GM06990 (cell line): ENCODE measurements around the gene HES1.

Experiments
- DNase-seq: peaks from one replicate; pipeline ENCODE4 v3.0.0-alpha.2; 2011; ENCODE audit not compliant: insufficient read length; ENCODE audit errors: extremely low read depth
- H3K27me3 ChIP-seq: replicated peaks from 2 replicates; pipeline ENCODE4 v1.6.0; 2011; ENCODE audit warnings: low read length; ENCODE audit not compliant: control insufficient read depth, insufficient read depth
- H3K36me3 ChIP-seq: 2 replicates; pipeline ENCODE4 v1.5.1; 2011; ENCODE audit warnings: low read length; ENCODE audit not compliant: control insufficient read depth, insufficient read depth
- H3K4me3 ChIP-seq: replicated peaks from 2 replicates; pipeline ENCODE4 v1.5.1; 2011; ENCODE audit warnings: low read depth, mild to moderate bottlenecking, control low read depth, low read length
- CTCF ChIP-seq: IDR thresholded peaks from 2 replicates; pipeline ENCODE4 v1.5.1; 2011; ENCODE audit warnings: low read length, control low read depth, mild to moderate bottlenecking, inconsistent platforms; ENCODE audit not compliant: insufficient read depth, poor library complexity, severe bottlenecking

The HES1 gene

GRCh38 chr3:194177141-194177540 is 41.2 kb downstream of the HES1 start:
- DNase-seq: no peak
- Histone ChIP-seq H3K4me3 (no peak overlapping the region), H3K36me3 (no peaks in the 10 kb centered on the region), H3K27me3 (no peaks in the 10 kb centered on the region)
- no peak for TF ChIP-seq CTCF

GRCh38 chr3:194178128-194178527 is 42.2 kb downstream of the HES1 start:
- TF ChIP-seq CTCF: no peak
- H3K4me3 ChIP-seq: no peak overlapping the region
- H3K27me3 ChIP-seq: no peaks in the 10 kb centered on the region
- no peak for DNase-seq
- H3K36me3 ChIP-seq: no peaks in the 10 kb centered on the region

- no peaks in the 10 kb centered on the region for H3K36me3 ChIP-seq
- no peaks in the 10 kb centered on the region for H3K27me3 ChIP-seq
- TF ChIP-seq CTCF: no peak
- DNase-seq: no peak
- no peak overlapping the region for H3K4me3 ChIP-seq
Observed at GRCh38 chr3:194178669-194179068, 42.7 kb downstream of the HES1 start.

- no peak overlapping the region for H3K4me3 ChIP-seq
- H3K36me3 ChIP-seq: no peaks in the 10 kb centered on the region
- TF ChIP-seq CTCF: no peak
- DNase-seq: no peak
- no peaks in the 10 kb centered on the region for H3K27me3 ChIP-seq
Observed at GRCh38 chr3:194180570-194180969, 44.6 kb downstream of the HES1 start.

- no peaks in the 10 kb centered on the region for H3K27me3 ChIP-seq
- no peak overlapping the region for H3K4me3 ChIP-seq
- TF ChIP-seq CTCF: no peak
- no peaks in the 10 kb centered on the region for H3K36me3 ChIP-seq
- DNase-seq: no peak
Observed at GRCh38 chr3:194181612-194182529, 45.9 kb downstream of the HES1 start.
